ENCODE results near the gene PREX1.

- TF ChIP-seq, protein P1, sequence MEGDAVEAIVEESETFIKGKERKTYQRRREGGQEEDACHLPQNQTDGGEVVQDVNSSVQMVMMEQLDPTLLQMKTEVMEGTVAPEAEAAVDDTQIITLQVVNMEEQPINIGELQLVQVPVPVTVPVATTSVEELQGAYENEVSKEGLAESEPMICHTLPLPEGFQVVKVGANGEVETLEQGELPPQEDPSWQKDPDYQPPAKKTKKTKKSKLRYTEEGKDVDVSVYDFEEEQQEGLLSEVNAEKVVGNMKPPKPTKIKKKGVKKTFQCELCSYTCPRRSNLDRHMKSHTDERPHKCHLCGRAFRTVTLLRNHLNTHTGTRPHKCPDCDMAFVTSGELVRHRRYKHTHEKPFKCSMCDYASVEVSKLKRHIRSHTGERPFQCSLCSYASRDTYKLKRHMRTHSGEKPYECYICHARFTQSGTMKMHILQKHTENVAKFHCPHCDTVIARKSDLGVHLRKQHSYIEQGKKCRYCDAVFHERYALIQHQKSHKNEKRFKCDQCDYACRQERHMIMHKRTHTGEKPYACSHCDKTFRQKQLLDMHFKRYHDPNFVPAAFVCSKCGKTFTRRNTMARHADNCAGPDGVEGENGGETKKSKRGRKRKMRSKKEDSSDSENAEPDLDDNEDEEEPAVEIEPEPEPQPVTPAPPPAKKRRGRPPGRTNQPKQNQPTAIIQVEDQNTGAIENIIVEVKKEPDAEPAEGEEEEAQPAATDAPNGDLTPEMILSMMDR (IDR thresholded peaks at IDR 0.05 in 4 of 5, conservative IDR thresholded peaks at IDR 0.05 in 1 of 5): no peak
- TF ChIP-seq POLR2A (IDR thresholded peaks at IDR 0.05): no peak
These were observed 4.3 kb downstream of the PREX1 start for GRCh38 chr20:48823476-48823875.

Measured in gastrocnemius medialis (tissue), 4 donors.